ENCODE data around the gene CDH5.

The CDH5 gene

DNA sequence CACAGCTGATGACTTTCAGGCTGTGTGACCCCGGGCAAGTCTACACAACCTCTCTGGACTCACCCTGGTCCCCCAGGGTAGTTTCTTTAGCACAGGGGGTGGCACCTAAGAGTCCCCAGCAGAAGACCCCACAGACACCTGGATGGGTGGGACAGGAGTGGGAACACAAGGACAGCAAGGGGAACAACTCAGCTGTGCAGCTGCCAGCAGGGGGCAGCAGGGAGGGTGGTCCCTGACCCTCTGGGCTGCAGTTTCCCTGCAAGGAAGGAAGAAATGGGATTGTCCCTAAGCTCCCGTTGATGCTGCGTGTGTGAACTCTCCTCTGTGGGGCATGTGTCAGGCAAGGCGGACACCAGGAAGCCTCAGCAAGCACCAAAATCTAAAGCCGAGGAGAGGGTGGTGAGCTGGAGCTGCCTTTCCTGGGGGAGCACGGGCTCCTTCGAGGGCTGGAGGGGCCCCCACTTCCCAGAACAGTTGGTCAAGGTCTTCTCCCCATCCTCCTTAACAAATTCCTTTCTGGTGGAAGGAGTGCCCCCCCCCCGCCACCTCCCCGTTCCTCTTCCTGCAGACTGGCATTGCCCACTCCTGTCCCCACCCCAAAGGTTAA, 24.1 kb upstream of the CDH5 start:
- Mint-ChIP-seq H3K9me3 (no peaks in the 10 kb centered on the region), H3K27ac (no peak overlapping the region), H3K36me3 (ENCODE audit: low read depth) (no peaks in the 10 kb centered on the region), H3K4me1 (ENCODE audit: low read depth) (no peaks in the 10 kb centered on the region), H3K4me3 (no peak overlapping the region), H3K27me3 (peaks cover 31% of the 10 kb centered on the region)

DNA sequence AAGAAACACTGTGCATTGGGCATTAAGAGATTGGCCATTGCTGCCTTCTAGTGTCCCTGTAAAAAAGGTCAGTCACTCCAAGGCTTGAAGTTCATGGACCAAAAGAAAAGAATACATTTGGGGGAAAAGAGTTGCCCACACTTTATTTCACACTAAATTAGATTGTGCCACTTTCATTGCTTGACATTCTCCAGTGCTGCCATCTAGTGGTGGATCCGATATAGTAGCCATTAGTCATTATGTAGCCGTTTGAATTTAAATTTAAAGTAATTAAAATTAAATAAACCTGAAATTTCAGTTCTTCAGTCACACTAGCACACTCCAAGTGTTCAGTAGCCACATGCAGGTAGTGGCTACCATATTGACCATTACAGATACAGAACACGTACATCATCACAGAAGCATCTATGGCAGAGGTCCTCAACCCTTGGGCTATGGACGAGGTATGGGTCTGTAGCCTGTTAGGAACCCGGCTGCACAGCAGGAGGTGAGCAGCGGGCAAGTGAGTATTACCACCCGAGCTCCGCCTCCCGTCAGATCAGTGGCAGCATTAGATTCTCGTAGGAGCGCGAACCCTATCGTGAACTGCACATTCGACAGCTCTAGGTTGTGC, 21.9 kb upstream of the CDH5 start:
- H3K27me3 Mint-ChIP-seq, result peaks cover 40% of the 10 kb centered on the region
- no peak overlapping the region for H3K27ac Mint-ChIP-seq

DNA sequence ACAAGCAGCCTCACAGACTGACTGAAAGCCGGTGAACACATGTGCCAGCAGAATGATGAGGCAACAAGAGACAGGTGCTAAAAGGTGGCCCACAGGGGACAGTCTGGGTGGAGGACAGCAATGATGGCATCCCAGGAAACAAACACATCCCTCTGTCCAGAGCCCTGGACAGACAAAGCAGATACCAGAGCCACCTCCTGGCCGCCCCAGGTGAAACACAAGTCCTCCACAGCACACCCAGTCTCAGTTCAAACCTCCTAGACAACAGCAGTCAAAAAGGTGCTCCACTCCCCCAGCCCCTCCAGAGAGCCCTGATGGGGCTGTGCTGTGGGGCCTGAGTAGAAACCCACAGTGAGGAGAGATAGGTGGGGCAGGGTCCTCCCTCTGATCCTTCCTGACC, 20.3 kb upstream of the CDH5 start:
- Mint-ChIP-seq H3K4me1 (ENCODE audit: low read depth) (no peaks in the 10 kb centered on the region), H3K27me3 (peaks cover 35% of the 10 kb centered on the region), H3K9me3 (no peaks in the 10 kb centered on the region), H3K4me3 (no peak overlapping the region), H3K27ac (no peak overlapping the region), H3K36me3 (ENCODE audit: low read depth) (no peaks in the 10 kb centered on the region)

More for the DNA sequence above, 21.9 kb upstream of the CDH5 start:
- H3K9me3 Mint-ChIP-seq, result no peaks in the 10 kb centered on the region
- H3K4me1 Mint-ChIP-seq (ENCODE audit: low read depth), result no peaks in the 10 kb centered on the region
- H3K4me3 Mint-ChIP-seq, result no peak overlapping the region
- H3K36me3 Mint-ChIP-seq (ENCODE audit: low read depth), result no peaks in the 10 kb centered on the region

DNA sequence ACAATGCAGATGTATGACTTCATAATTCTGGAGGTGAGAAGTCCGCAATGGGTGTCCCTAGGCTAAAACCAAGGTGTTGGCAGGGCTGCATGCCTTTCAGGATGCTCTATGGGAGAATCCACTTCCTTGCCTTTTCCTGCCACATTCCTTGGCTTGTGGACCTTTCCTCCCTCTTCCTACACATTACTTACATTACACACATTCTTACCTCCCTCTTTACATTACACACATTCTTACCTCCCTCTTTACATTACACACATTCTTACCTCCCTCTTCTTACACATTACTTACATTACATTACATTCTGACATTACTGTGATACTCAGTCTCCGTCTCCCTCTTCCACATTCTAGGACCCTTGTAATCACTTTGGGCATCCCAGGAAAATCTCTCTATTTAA, 14.2 kb upstream of the CDH5 start:
- Mint-ChIP-seq H3K4me1 (ENCODE audit: low read depth) (no peaks in the 10 kb centered on the region), H3K36me3 (ENCODE audit: low read depth) (no peaks in the 10 kb centered on the region), H3K27ac (no peak overlapping the region), H3K9me3 (no peaks in the 10 kb centered on the region), H3K27me3 (peaks cover 41% of the 10 kb centered on the region), H3K4me3 (no peak overlapping the region)

DNA sequence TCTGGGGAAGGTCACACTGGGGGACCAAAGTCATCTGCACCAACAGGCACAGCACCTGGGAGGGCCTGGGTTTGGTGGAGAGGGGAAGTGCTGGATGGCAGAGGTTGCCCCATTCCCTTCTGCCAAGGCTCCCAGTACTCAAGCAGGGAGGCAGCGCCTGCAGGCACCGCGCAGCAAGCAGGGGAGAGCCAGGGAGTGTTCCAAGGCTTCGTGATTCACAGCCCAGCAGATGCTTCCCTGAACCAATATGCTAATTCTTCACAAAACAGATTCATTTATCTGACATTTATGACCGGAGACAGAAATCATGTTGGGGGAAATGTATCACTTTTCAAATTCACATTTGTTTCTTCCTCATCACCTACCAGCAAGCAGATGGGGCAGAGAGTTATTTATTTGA, 13.4 kb upstream of the CDH5 start:
- Mint-ChIP-seq H3K27me3 (peaks cover 39% of the 10 kb centered on the region), H3K36me3 (ENCODE audit: low read depth) (no peaks in the 10 kb centered on the region), H3K9me3 (no peaks in the 10 kb centered on the region), H3K4me3 (no peak overlapping the region), H3K27ac (no peak overlapping the region), H3K4me1 (ENCODE audit: low read depth) (no peaks in the 10 kb centered on the region)

DNA sequence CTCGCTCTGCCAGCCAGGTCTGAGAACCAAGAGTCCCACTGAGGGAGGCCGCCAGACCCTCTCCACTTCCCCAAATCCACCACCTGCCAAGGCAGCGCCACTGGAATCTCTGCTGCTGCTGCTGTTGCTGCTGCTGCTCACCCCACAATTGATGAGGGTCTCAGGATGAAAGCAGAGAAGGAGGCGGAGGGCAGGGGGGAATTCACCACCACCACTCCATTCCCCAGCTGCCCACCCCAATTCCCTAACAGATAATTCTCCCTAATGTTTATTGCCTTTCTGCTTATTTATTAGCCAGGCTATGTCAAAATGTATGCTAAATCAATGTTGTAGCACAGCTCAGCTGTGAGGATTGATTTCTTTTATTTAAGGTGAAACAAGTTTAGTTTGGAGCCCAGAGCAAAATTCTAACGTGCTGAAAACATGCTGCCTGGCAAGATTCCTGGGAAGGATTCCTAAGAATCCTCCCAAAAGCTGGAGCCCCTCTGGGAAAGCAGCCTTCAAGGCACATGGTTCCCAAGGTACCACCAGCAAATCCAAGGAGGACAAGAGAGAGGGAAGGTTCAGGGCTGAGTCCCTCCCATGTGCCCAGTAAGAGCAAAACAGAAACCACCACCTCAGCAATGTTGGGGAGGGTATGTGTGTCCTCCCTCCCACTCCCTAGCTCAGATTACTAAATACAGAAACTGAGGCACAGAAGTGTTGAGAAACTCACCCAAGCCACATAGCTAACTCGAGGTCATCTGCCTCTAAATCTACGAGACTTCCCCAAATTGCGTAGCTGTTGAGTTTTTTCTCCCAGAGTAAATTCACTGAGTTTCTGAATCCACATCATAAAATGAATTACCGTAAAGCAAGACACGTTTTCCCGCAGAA, 12.2 kb upstream of the CDH5 start:
- no peak overlapping the region for H3K27ac Mint-ChIP-seq
- peaks cover 41% of the 10 kb centered on the region for H3K27me3 Mint-ChIP-seq
- H3K4me1 Mint-ChIP-seq (ENCODE audit: low read depth), result no peaks in the 10 kb centered on the region
- no peaks in the 10 kb centered on the region for H3K36me3 Mint-ChIP-seq (ENCODE audit: low read depth)
- H3K9me3 Mint-ChIP-seq, result no peaks in the 10 kb centered on the region
- no peak overlapping the region for H3K4me3 Mint-ChIP-seq

DNA sequence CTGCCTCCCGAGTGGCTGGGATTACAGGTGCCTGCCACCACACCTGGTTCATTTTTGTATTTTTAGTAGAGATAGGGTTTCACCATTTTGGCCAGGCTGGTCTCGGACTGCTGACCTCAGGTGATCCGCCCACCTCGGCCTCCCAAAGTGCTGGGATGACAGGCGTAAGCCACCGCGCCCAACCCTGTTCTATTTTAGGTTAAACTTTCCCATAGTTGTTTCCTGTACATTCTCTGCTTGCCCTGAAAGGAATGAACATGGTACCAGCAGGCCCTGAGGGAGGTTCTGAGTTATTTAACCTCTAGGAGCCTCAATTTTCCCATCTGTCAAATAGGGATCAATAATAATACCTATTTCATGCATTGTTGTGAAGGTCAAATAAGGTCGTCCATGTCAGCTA, 11.0 kb upstream of the CDH5 start:
- Mint-ChIP-seq H3K27ac (no peak overlapping the region), H3K4me1 (ENCODE audit: low read depth) (no peaks in the 10 kb centered on the region), H3K36me3 (ENCODE audit: low read depth) (no peaks in the 10 kb centered on the region), H3K27me3 (peaks cover 46% of the 10 kb centered on the region), H3K4me3 (no peak overlapping the region), H3K9me3 (no peaks in the 10 kb centered on the region)

DNA sequence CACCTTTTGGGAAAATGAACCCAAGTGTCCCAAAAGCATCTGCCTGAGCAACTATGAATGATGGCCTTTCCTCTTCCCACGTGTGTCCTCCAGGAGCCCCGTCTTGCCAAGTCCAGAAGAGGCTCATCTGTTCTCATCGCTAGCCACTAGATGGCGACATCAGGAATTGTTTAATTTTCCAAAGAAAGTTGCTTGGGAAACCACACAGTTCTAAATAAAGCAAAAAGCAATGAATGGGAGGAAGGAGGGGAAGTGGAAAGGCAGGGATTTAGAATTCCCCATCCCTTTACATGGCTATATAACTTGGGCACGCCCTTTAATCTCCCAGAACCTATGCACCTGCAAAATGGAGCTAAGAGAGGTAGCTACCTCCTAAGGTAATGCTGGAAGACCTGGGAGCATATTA, 9.0 kb upstream of the CDH5 start:
- Mint-ChIP-seq H3K36me3 (ENCODE audit: low read depth) (no peaks in the 10 kb centered on the region), H3K4me1 (ENCODE audit: low read depth) (no peaks in the 10 kb centered on the region), H3K27me3 (peaks cover 54% of the 10 kb centered on the region), H3K4me3 (no peak overlapping the region), H3K27ac (no peak overlapping the region), H3K9me3 (no peaks in the 10 kb centered on the region)

DNA sequence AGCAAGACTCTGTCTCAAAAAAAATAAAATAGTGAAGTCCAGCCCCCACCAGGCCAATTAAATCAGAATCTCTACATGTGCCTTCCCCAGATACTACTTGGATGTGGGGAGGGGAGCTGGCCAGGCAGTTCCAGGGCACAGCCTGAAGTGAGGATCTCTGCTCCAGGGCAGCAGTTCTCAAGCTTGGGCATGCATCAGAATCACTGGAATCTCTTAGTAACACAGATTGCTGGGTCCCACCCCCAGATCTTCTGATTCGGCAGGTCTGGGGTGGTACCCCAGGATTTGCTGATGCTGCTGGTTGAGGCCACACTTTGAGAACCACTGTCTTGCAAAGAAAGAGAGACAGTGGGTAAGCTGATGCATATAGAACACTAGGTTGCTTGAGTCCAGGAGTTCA, 8.3 kb upstream of the CDH5 start:
- H3K36me3 Mint-ChIP-seq (ENCODE audit: low read depth), result no peaks in the 10 kb centered on the region
- no peaks in the 10 kb centered on the region for H3K9me3 Mint-ChIP-seq
- H3K4me1 Mint-ChIP-seq (ENCODE audit: low read depth), result no peaks in the 10 kb centered on the region
- no peak overlapping the region for H3K4me3 Mint-ChIP-seq
- H3K27me3 Mint-ChIP-seq, result peaks cover 56% of the 10 kb centered on the region
- no peak overlapping the region for H3K27ac Mint-ChIP-seq

DNA sequence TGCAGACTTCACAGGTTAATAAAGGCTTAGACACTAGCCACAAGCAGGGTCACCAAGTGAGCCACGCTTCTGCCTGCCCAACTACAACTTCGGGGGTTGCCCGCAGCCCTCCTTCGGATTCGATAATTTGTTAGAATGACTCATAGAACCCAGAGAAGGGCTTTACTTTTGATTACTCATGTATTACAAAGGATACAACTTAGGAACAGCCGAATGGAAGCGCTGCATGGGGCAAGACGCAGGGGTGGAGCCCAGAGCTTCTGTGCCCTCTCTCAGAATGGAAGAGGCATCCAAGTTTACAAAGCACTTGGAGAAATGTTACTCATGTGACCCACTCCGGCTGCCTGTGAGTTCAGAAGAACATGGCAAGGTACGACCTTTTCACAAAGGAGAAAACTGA, 7.5 kb upstream of the CDH5 start:
- no peak overlapping the region for H3K27ac Mint-ChIP-seq
- H3K9me3 Mint-ChIP-seq, result no peaks in the 10 kb centered on the region
- H3K4me1 Mint-ChIP-seq (ENCODE audit: low read depth), result no peaks in the 10 kb centered on the region
- H3K27me3 Mint-ChIP-seq, result peaks cover 54% of the 10 kb centered on the region
- H3K36me3 Mint-ChIP-seq (ENCODE audit: low read depth), result no peaks in the 10 kb centered on the region
- no peak overlapping the region for H3K4me3 Mint-ChIP-seq

DNA sequence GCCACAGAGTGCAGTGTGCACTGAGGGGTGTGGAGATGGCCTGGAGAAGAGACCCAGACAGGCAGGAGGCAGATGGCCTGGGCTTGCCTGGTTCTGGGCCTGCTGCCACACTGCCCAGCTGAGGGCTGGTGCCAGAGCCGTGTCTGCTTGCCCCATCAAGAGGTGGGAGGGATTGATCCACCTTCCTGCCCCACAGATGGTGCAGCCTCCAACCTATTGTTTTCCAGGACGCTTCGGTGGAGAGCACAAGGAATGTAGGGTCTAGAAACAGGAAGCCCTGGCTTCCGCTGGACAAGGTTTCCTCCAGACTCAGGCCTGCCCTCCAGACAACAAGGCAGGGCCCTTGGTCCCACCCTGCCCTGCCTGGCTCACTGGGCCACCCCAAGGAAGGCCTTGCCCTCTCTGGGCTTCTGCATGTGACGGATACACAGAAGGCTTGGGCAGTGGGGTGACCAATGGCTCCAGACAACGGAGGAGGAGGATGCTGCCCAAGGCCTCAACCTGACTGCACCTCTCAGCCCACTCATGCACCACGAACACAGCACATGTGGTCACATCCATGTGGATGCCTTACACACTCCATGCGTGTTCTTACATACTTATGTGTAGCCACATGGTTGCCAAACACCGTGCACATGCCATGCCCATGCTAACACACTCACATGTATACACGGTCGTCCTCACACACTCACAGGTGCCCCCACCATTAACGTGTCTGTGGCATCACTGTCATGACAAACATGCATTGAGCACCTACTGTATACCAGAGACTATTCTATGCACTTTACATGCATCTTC, 6.5 kb upstream of the CDH5 start:
- H3K27me3 Mint-ChIP-seq, result peaks cover 58% of the 10 kb centered on the region
- no peaks in the 10 kb centered on the region for H3K9me3 Mint-ChIP-seq
- H3K27ac Mint-ChIP-seq, result no peak overlapping the region
- H3K4me1 Mint-ChIP-seq (ENCODE audit: low read depth), result no peaks in the 10 kb centered on the region
- H3K4me3 Mint-ChIP-seq, result no peak overlapping the region
- H3K36me3 Mint-ChIP-seq (ENCODE audit: low read depth), result no peaks in the 10 kb centered on the region

DNA sequence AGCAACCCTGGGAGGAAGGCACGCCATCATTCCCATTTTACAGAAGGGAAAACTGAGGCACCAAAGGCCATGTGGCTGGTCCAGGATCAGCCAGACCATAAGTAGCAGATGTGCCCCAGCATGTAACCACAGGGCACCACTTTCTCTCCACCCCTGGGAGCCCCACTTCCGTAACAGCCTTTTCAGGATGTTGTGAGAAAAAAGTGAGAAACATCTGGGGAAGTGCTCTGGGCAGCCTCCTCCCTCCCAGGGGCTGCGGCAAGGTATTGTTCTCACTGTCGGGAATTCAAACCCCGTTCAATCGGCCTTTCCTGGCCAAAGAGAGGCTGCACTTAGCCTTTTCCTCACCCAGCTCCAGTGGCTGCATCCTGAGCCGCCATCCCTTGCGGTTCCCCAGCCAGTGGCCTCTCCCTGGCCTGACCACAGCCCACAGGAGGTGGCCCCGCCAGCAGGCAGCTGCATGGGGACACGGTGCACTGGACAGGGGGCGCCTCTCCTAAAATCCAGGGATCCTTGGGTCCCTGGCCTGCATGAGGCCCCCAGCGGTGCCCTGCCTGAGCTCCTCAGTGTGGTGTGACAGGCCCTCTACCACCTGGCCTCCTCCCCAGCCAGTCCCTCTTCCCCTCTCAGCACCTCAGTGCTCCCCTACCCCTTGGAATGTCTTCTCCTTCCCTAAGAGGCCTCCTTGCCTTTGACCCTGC, 5.7 kb upstream of the CDH5 start:
- peaks cover 63% of the 10 kb centered on the region for H3K27me3 Mint-ChIP-seq
- H3K27ac Mint-ChIP-seq, result no peak overlapping the region
- no peaks in the 10 kb centered on the region for H3K4me1 Mint-ChIP-seq (ENCODE audit: low read depth)
- H3K9me3 Mint-ChIP-seq, result no peaks in the 10 kb centered on the region
- H3K4me3 Mint-ChIP-seq, result no peak overlapping the region
- no peaks in the 10 kb centered on the region for H3K36me3 Mint-ChIP-seq (ENCODE audit: low read depth)

DNA sequence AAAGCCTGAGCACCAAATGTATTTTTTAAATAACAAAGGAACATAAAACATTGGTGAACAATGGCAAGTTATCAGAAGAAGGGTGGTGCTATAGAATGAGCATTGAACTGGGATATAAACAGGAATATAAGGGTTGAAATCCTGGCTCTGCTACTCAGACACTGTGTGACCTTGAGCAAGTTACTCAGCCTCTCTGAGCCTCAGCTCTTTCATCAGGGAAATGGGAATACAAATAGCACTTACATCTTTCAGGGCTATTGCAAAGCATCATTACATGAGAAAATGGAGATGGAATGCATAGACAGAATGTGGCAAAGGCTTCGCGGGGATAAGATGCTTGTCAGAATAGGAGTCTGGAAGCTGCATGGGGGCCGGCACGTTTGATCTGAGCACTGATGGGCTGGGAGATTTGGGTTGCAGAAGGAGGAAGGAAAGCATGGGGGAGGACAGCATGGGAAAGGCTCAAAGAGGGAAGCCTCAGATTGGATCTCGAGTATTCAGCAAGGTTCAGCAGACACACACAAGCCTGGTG, 4.8 kb upstream of the CDH5 start:
- no peaks in the 10 kb centered on the region for H3K36me3 Mint-ChIP-seq (ENCODE audit: low read depth)
- no peak overlapping the region for H3K27ac Mint-ChIP-seq
- H3K4me3 Mint-ChIP-seq, result no peak overlapping the region
- peaks cover 57% of the 10 kb centered on the region for H3K27me3 Mint-ChIP-seq
- H3K4me1 Mint-ChIP-seq (ENCODE audit: low read depth), result no peaks in the 10 kb centered on the region
- H3K9me3 Mint-ChIP-seq, result no peaks in the 10 kb centered on the region

DNA sequence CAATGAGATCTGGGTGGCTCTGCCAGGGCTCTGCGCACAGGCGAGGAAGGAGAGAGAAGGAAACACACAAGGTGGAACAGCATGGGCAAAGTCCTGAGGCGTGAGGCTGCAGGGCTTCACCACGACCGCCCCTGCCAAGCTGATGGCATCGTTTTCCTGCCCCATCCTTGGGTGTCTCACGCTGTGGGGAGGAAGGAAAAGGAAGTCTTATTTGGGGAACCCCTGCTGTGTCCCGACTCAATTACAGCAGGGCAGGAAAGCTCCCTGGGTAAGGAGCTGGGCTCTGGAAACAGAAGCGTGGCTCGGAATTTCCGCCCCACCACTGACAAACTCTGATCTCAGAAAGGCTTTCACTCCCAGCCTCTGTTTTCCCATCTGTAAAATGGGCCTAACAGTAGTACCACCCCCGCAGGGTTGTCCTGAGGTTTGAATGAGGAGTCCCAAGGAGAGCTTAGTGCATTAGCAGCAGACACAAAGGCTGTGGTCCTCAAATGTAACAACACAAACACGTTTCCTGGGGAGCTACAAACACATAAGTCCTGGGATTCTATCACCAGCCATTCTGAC, 3.2 kb upstream of the CDH5 start:
- Mint-ChIP-seq H3K27me3 (peaks cover 50% of the 10 kb centered on the region), H3K4me3 (no peak overlapping the region), H3K36me3 (ENCODE audit: low read depth) (no peaks in the 10 kb centered on the region), H3K9me3 (no peaks in the 10 kb centered on the region), H3K4me1 (ENCODE audit: low read depth) (no peaks in the 10 kb centered on the region), H3K27ac (no peak overlapping the region)
